Subcutaneous adipose tissue (tissue), 4 donors: ENCODE results near the gene ESYT1. TPM values are rescaled to one million over a fixed set of nuclear protein-coding genes. Genes with fewer than 3 reads are reported as not detected.

Experiments
- total RNA-seq, 4 donors: library from RNA; depleted of rRNA; stranded (reverse); fragments of >200 nt; gene quantifications; one replicate each; pipeline ENCODE4 v1.1.0, GENCODE V29; 2016
- TF ChIP-seq, protein P1 (sequence below): fragments of 450-650 bp; IDR thresholded peaks from one replicate; pipeline ENCODE4 v1.5.1; 2016; ENCODE audit warnings: low read depth, mild to moderate bottlenecking, control low read depth, antibody characterized with exemption, moderate library complexity

Gene ESYT1
- total RNA-seq, 4 donors from 2014 or later = 147 to 522 (median 280) TPM

DNA sequence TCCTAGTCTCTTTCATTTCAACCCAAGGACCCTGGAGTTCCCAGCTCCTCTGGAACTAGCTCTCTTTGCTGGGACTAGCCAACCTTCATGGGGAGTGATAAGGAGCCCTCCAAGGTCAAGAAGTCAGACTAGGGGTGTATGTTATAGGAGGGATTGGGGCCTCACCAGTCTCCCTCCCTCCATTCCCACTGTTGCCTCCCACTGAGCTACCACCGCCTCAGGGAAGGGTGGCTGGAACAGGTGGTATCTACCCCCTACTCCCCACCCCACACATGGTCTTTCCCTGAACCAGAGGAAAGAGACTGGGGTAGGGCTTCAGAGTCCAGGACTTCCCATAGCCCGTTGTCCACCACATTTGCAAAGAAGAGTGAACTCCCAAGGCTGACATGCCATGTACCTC, 45.7 kb upstream of the ESYT1 start:
- TF ChIP-seq, protein P1, sequence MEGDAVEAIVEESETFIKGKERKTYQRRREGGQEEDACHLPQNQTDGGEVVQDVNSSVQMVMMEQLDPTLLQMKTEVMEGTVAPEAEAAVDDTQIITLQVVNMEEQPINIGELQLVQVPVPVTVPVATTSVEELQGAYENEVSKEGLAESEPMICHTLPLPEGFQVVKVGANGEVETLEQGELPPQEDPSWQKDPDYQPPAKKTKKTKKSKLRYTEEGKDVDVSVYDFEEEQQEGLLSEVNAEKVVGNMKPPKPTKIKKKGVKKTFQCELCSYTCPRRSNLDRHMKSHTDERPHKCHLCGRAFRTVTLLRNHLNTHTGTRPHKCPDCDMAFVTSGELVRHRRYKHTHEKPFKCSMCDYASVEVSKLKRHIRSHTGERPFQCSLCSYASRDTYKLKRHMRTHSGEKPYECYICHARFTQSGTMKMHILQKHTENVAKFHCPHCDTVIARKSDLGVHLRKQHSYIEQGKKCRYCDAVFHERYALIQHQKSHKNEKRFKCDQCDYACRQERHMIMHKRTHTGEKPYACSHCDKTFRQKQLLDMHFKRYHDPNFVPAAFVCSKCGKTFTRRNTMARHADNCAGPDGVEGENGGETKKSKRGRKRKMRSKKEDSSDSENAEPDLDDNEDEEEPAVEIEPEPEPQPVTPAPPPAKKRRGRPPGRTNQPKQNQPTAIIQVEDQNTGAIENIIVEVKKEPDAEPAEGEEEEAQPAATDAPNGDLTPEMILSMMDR = no peak

GRCh38 chr12:56082967-56083366, 45.1 kb upstream of the ESYT1 start:
- TF ChIP-seq, protein P1 = no peak

- TF ChIP-seq, protein P1 = no peak
These were observed 43.0 kb upstream of the ESYT1 start for GRCh38 chr12:56084958-56085543.

- TF ChIP-seq, protein P1 = no peak
These were observed 42.0 kb upstream of the ESYT1 start for GRCh38 chr12:56086096-56086495.

GRCh38 chr12:56086608-56087007, 41.5 kb upstream of the ESYT1 start:
- TF ChIP-seq, protein P1 = no peak

GRCh38 chr12:56087220-56087619, 40.8 kb upstream of the ESYT1 start:
- TF ChIP-seq, protein P1 = no peak

- TF ChIP-seq, protein P1 = no peak
These were observed 30.3 kb upstream of the ESYT1 start for GRCh38 chr12:56097738-56098137.
